Measurements from ENCODE around the gene RCSD1. TPM values are rescaled to one million over a fixed set of nuclear protein-coding genes. Genes with fewer than 3 reads are reported as not detected.

Gene RCSD1
- total and polyA plus RNA-seq, 2 of the 13 experiments (the other 11 are each of a cell fraction or from before 2014, with no cell fraction given), result not detected

DNA sequence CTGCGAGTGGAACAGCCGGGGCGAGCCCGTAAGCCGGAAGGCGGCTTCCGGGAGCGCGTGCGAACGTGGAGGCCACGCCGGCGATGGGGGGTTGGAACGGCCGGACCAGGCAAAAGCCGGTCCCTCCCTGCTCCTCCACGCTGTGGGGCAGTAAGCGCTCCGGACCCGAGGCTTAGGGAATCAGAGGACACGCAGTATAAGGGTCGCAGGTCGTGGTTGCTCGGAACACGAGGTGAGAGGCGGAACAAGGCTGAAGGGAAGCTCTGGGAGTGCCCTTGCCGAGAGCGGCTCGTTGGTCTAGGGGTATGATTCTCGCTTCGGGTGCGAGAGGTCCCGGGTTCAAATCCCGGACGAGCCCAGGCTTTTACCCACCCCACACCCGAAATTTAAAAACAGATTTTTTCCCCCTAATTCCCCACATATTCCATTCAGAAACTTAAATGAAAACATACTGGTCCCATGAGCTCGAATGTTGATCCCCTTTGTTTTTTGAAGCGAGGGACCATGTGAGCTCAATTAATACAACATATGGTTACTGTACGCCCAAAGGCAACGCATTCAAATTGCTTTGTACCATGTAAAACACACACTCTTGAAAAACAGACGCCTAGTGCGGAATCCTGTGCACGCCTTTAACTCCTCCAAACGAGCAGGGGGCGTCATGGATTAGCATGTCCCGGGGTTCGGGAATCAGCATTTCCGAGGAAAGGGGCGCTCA is 84.6 kb downstream of the RCSD1 start (continued):
- TF ChIP-seq, protein P1, sequence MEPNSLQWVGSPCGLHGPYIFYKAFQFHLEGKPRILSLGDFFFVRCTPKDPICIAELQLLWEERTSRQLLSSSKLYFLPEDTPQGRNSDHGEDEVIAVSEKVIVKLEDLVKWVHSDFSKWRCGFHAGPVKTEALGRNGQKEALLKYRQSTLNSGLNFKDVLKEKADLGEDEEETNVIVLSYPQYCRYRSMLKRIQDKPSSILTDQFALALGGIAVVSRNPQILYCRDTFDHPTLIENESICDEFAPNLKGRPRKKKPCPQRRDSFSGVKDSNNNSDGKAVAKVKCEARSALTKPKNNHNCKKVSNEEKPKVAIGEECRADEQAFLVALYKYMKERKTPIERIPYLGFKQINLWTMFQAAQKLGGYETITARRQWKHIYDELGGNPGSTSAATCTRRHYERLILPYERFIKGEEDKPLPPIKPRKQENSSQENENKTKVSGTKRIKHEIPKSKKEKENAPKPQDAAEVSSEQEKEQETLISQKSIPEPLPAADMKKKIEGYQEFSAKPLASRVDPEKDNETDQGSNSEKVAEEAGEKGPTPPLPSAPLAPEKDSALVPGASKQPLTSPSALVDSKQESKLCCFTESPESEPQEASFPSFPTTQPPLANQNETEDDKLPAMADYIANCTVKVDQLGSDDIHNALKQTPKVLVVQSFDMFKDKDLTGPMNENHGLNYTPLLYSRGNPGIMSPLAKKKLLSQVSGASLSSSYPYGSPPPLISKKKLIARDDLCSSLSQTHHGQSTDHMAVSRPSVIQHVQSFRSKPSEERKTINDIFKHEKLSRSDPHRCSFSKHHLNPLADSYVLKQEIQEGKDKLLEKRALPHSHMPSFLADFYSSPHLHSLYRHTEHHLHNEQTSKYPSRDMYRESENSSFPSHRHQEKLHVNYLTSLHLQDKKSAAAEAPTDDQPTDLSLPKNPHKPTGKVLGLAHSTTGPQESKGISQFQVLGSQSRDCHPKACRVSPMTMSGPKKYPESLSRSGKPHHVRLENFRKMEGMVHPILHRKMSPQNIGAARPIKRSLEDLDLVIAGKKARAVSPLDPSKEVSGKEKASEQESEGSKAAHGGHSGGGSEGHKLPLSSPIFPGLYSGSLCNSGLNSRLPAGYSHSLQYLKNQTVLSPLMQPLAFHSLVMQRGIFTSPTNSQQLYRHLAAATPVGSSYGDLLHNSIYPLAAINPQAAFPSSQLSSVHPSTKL (CRISPR knock-in tag; IDR thresholded peaks at IDR 0.05), result peak; percentile 70
- TF ChIP-seq, protein P2, sequence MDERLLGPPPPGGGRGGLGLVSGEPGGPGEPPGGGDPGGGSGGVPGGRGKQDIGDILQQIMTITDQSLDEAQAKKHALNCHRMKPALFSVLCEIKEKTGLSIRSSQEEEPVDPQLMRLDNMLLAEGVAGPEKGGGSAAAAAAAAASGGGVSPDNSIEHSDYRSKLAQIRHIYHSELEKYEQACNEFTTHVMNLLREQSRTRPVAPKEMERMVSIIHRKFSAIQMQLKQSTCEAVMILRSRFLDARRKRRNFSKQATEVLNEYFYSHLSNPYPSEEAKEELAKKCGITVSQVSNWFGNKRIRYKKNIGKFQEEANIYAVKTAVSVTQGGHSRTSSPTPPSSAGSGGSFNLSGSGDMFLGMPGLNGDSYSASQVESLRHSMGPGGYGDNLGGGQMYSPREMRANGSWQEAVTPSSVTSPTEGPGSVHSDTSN (CRISPR knock-in tag; IDR thresholded peaks at IDR 0.05), result no peak
- TF ChIP-seq POLR2AphosphoS2 (IDR thresholded peaks at IDR 0.05; ENCODE audit: low read depth, low read length) (no peak), SALL1 (CRISPR knock-in tag; IDR thresholded peaks at IDR 0.05) (peak; percentile 90), ZBTB7B (CRISPR knock-in tag; IDR thresholded peaks at IDR 0.05) (peak; percentile 66), MAZ (IDR thresholded peaks at IDR 0.05; ENCODE audit: borderline replicate concordance, low read depth, low read length) (0 out of 2 replicates have a peak, but pooled peaks have one; percentile 14), MAZ (CRISPR knock-in tag; IDR thresholded peaks at IDR 0.05; ENCODE audit: low read depth) (peak; percentile 45; the same call in 1 of the 2 replicates), BHLHE40 (IDR thresholded peaks at IDR 0.05; ENCODE audit: low read length) (0 out of 2 replicates have a peak, but pooled peaks have one; percentile 32), PAX8 (CRISPR knock-in tag; IDR thresholded peaks at IDR 0.05; ENCODE audit: borderline replicate concordance) (peak; percentile 86; the same call in 1 of the 2 replicates), CEBPG (CRISPR knock-in tag; IDR thresholded peaks at IDR 0.05) (no peak), SYNCRIP (IDR thresholded peaks at IDR 0.05; ENCODE audit: insufficient read depth, low read depth, low read length) (no peak), ZNF24 (IDR thresholded peaks at IDR 0.05) (peak; percentile 98), SAP130 (CRISPR knock-in tag; IDR thresholded peaks at IDR 0.05; ENCODE audit: low read depth) (peak; percentile 68), PCBP2 (optimal IDR thresholded peaks at IDR 0.05; ENCODE audit: low read depth, low read length, poor library complexity, severe bottlenecking) (no peak), SKI (IDR thresholded peaks at IDR 0.05; ENCODE audit: partially characterized antibody) (peak; percentile 72), ZNF841 (CRISPR knock-in tag; IDR thresholded peaks at IDR 0.05; ENCODE audit: borderline replicate concordance) (peak; percentile 83), ZNF569 (CRISPR knock-in tag; IDR thresholded peaks at IDR 0.05; ENCODE audit: borderline replicate concordance) (no peak), ZNF264 (CRISPR knock-in tag; IDR thresholded peaks at IDR 0.05) (peak; percentile 94)
- TF ChIP-seq, protein P3, sequence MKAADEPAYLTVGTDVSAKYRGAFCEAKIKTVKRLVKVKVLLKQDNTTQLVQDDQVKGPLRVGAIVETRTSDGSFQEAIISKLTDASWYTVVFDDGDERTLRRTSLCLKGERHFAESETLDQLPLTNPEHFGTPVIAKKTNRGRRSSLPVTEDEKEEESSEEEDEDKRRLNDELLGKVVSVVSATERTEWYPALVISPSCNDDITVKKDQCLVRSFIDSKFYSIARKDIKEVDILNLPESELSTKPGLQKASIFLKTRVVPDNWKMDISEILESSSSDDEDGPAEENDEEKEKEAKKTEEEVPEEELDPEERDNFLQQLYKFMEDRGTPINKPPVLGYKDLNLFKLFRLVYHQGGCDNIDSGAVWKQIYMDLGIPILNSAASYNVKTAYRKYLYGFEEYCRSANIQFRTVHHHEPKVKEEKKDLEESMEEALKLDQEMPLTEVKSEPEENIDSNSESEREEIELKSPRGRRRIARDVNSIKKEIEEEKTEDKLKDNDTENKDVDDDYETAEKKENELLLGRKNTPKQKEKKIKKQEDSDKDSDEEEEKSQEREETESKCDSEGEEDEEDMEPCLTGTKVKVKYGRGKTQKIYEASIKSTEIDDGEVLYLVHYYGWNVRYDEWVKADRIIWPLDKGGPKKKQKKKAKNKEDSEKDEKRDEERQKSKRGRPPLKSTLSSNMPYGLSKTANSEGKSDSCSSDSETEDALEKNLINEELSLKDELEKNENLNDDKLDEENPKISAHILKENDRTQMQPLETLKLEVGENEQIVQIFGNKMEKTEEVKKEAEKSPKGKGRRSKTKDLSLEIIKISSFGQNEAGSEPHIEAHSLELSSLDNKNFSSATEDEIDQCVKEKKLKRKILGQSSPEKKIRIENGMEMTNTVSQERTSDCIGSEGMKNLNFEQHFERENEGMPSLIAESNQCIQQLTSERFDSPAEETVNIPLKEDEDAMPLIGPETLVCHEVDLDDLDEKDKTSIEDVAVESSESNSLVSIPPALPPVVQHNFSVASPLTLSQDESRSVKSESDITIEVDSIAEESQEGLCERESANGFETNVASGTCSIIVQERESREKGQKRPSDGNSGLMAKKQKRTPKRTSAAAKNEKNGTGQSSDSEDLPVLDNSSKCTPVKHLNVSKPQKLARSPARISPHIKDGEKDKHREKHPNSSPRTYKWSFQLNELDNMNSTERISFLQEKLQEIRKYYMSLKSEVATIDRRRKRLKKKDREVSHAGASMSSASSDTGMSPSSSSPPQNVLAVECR (CRISPR knock-in tag; IDR thresholded peaks at IDR 0.05; ENCODE audit: borderline replicate concordance), result peak; percentile 89
- TF ChIP-seq, protein P4, sequence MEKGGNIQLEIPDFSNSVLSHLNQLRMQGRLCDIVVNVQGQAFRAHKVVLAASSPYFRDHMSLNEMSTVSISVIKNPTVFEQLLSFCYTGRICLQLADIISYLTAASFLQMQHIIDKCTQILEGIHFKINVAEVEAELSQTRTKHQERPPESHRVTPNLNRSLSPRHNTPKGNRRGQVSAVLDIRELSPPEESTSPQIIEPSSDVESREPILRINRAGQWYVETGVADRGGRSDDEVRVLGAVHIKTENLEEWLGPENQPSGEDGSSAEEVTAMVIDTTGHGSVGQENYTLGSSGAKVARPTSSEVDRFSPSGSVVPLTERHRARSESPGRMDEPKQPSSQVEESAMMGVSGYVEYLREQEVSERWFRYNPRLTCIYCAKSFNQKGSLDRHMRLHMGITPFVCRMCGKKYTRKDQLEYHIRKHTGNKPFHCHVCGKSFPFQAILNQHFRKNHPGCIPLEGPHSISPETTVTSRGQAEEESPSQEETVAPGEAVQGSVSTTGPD (CRISPR knock-in tag; IDR thresholded peaks at IDR 0.05), result no peak
